Myocyte (in vitro differentiated cells): ENCODE results near the gene LRRC51. TPM values are rescaled to one million over a fixed set of nuclear protein-coding genes. Genes with fewer than 3 reads are reported as not detected.
A peak's percentile ranks its signal among the peaks of the same experiment; 100 is the strongest.

Source experiments
- DNase-seq: peaks from one replicate; pipeline ENCODE4 v3.0.0-alpha.2; 2012; ENCODE audit warnings: low read depth
- total RNA-seq: library from RNA; depleted of rRNA; stranded (reverse); fragments of >200 nt; gene quantifications from 2 replicates; pipeline ENCODE4 v1.2.3, GENCODE V29; 2014

LRRC51 gene
- total RNA-seq, 1 donor from 2014 or later = 2.7 TPM

DNA sequence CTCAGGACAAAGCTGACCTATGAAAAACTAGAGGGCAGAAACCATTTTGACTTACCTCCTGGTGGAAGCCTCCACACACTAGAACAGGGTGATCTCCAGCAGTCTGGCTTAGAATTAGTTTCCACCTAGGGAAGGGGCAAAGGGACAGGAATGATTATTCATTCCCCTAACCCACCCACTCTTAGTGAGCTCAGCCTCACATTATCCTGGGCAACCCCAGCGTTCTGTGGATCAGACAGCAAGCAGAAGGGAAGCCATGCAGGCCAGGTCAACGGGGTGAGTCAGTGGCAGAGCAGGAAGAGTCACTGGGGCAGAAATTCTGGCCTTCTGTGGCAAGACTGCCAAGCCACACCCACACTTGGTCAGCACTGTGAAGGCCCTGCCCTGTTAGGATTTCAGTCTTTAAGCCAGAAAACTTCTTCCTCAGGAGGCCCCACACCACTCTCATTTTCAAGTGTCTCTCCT, 10.8 kb upstream of the LRRC51 start:
- DNase-seq = peak; percentile 86

DNA sequence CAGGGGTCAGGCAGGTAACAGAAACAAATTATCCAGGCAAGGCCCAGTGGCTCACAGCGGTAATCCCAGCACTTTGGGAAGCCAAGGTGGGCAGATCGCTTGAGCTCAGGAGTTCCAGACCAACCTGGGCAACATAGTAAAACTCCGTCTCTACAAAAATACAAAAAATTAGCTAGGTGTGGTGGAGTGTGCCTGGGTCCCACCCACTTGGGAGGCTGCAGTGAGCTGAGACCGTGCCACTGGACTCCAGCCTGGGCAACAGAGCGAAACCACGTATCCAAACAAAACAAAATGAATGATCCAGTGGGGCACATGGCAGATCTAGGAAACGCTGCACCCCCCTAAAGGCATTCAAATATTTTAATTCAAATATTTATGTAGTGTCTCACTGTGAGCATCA, 10.2 kb upstream of the LRRC51 start:
- DNase-seq = no peak

DNA sequence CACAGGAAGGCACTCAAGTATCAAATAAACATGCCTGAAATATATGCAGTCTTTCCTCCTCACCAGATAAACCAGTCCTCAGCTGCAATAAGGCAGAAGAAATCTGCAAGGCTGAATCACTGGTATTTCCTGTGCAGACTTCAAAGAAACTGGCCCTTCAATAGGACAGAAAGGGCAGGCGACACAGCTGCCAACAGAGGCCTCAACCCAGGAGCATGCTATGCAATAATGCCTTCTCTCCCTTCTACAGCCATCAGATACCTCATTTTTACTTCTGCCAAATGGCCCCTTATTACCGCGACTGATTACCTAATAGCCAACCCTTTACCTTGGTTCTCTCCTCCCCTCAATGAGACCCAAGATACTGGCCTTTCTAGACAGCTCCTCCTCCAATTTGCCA, 8.3 kb upstream of the LRRC51 start:
- peak; percentile 48 for DNase-seq

DNA sequence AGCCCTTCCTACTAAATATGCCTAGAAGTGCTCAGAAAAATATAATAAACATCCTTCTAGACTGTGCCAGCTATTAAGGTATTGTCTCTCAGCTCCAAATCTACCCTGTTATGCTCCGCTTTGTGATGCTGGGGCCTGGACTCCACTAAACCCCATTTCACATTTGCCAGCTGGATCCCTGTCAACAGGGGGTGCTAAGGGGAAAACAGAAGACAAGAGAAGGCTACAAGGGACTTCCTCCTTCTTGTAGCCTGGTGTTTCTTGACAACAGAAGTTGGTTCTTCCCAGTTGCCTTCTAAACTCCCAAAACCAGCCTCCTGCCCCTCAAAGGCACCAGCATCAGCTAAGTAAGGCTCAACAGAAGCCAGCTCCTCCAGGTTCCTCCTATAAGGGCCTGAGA, 5.5 kb upstream of the LRRC51 start:
- DNase-seq = no peak

DNA sequence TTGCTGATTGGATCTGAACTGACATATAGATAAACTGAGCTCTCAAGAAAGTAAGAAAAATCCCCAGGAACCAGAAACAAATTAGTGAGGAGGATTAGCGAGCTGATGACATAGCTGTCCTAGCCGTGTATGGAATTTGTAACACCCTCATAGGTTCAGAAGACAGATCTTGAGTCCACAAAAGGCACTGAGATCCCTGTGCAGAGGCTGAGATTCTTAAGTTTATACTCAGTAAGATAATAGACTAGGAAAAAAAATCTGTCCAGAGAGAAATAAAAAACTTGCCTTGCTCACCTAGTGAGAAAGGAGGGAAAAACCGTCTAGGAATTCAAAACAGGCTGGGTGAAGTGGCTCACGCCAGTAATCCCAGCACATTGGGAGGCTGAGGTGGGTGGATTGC, 4.9 kb upstream of the LRRC51 start:
- no peak for DNase-seq

DNA sequence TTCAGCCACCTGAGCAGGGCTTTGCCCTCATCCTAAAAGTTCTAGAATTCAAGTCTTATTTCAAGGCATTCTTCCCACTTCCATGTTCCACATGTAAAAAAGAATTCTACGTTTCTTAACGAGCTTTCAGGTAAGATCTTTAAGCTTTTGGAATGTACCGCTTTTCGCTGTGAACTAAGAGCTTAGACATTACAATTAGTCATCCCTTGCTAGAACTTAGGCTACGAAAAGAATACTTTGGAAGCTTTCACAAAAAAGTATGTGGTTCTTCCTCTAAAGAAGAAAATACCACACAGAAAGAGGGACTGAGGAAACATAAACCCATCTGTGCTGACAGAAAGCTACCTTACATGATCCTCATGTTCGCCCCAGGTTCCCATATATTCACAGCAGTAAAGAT, 2.2 kb upstream of the LRRC51 start:
- DNase-seq = no peak

DNA sequence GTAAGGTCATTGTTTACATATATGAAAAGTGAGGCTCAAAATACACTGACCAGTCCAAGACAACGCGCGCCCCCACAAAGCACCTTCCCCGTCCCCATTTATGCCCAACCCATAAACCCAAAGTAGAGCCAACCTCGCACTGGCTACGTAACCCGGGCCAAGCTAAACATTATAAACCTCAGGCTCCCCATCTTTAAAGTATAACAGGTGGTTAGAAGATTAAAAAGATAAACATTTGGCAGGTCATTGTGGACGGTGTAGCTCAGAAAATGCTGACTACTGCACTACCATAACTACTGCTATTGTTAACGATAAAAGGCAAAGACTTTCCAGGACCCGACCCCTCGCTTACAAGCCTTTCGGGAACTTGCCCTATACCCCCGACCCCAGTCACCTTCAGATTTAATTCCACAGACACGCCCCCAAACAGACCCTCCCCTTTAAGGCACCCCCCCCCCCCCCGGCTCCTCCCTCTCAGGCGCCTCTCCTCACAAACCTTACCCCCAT, 778 bp upstream of the LRRC51 start:
- no peak for DNase-seq

DNA sequence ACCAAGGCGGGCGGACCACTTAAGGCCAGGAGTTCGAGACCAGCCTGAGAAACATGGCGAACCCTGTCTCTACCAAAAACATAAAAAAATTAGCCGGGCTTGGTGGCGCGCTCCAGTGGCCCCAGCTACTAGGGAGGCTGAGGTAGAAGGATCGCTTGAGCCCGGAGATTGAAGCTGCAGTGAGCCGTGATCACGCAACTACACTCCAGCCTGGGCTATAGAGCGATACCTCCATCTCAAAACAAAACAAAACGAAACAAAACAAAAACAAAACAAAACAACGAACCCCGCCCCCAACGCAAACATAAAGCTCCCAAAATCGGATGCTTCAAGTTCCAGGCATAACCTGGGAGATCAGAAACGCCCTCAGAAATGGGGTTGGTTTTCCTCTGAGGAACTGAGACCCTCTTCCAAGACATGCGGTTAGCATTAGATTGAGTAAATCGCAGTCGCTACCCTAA, 564 bp downstream of the LRRC51 start:
- no peak for DNase-seq

DNA sequence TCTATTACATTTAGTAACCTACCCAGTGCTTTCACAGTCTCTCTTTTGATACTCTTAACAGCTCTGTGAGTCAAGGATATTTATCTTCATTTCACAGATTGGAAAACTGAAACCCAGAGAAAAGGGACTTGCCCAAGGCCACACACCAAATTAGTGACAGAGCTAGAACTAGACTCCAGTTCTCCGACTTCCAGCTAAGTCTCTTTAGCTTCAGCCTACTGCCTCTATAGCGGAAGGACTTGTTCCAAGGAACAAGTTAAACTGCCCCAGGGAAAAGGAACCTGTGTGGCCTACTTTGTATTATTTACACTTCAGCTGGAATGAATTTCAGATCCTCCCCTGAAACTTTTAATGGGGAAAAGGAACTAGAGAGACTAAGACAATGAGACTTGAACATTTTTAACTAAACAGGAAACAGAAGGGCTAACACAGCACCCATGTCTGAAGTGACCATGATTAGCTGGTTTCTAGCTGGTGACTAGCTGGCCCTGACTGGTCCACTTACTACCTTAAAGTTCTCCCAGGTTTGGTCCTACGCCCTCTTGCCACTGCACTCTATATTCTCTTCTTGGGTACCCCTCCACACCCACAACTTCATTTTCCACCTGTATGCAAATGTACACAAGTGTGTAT, 1.3 kb downstream of the LRRC51 start:
- no peak for DNase-seq

DNA sequence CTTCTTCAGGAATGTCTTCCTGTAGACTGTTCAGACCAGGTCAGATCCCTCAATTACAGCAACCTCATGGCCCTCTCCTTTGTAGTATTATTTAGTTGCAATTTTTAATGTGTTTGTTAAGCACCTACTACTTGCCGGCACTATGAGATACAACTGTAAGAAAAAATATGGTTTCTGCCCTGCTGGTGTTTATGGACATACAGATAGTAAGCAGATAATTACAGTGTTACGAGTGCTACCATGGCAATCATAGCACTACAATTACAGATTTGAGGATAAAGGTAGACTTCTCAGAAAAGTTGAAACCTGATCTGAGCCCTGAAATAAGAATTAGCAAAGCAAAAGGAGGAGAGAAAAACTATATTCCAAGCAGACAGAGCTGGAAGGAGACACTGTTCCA, 2.8 kb downstream of the LRRC51 start:
- no peak for DNase-seq

DNA sequence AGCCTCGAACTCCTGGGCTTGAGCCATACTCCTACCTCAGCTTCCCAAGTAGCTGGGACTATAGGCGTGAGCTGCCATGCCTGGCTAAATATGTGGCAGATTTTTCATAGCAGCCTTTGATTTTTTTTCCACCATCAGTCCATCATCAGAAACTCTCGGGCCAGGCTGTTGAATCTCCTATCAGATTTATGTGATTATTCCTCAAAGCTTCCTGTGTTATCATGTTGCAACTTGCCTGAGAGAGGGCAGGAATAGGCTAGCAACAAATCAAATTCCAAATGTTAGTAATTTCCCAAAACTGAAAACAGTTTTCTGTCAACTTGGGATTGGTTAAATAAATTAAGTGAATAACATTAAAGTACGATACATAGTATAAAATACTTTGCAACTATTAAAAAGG, 3.4 kb downstream of the LRRC51 start:
- no peak for DNase-seq

DNA sequence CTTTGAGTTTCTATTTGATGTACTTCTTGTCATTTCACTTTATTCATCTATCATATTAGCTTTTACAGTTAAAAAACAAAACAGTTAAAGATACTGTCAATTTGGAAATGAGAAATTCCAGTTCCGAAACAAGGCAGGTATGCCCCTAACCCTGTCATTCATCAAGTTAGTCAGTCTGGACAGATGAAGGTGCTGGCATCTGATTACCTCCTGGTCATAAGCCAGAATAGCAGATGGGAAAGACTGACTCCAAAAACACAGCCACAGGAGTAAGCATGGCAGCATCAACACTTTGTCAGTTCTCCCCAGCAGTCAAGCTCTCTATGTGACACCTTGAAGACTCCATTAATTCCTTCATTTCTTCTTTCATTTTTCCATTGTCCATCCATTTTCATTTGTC, 4.3 kb downstream of the LRRC51 start:
- DNase-seq = no peak

DNA sequence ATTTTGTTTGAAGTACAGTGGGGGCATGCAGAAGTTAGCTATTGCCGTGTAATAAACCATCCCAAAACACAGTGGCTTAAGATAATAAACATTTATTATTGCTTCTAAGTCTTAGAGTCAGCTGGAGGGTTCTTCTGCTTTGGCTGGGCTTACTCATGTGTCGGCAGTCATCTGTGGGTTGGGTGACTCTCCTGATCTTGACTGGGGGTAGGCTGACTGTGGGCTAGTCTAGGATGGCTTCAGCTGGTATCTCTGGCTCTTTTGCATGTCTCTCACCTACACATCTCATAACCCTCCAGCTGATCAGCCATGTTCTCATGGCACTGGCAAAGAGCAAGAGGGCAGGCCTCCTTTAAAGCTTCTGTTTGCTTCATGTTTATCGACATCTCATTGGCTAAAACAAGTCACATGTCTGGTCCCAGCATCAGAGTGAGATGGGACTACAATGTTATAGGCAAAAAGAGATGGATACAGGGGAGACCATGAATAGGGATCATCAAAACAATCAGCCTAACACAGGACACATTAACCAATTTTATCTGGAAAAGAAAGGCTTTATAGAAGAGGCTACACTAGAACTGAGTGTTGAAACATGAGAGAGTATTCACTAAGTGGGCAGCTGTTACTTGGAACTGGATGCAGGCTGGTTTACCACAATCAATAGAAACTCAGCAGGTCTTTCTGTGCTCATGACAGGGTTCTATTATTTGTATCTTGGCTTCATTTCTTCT, 5.1 kb downstream of the LRRC51 start:
- peak; percentile 75 for DNase-seq

DNA sequence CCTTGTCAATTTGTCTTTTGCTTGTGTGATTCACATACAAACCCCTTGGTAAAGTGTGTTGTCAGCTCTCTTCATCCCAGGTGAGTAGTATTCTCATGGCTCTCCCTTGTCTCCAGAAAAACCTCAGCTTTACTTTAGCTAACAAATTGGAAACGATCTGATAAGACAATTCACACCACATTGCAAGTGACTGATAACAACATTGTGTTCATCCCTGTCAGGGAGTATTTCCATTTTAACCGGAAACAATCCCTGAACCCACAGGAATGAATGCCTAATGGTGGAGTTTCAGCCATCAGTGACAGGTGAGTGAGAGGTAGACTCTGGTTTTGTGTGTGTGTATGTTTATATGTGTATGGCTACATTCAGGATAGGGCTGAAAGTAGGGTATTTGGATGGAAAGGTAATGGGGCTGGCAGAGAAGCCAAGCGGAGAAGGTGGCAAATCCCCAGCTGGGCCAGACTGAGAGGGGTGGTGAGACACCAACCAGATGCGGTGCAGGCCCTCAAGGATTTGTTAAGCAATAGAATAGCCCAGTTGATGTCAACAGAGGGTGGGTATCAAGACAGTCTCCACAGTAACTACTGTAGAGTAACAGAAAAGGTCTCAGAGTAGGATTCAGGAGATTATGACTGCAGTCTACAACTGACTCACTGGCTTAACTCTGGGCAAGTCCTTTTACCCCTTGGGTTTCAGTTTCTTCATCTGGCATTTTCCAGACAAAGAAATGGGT, 7.6 kb downstream of the LRRC51 start:
- DNase-seq = no peak

DNA sequence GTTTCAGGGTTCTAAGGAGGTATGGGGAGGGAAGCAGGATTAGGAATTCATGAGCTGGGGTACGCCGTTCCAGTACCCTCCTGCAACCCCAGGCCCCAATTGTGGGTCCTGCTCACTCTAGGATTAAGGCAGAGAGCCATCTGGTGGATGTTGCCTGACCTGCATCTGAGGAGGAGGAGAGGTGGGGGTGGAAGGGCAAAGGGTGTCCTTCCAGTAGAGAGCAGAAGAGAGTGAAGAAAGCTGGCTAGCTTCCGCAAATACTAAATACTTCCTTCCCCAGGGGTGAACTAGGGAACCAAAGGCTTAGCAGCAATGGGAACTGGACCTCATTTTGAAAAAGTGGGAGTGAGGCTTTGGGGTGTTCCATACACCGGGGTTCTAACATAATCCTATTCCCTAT, 10.6 kb downstream of the LRRC51 start:
- DNase-seq = peak; percentile 76

DNA sequence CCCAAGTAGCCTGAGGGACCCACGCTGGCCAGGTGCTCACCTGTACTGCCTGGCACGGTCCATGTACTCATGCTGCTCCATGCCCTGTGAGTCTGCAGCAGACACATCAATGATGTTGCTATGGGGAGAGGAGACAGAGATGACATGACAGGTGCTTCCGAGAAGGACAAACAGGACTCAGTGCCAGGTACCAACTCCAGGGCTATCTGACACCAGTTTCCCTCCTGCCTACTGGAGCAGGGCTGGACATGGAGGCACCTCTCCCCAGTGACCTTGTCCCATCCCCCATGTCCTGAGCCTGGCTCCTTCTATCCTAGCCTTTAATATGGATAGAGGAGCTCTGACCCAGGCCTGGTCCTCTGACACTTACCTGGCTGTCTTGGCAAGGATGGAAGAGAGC, 18.1 kb downstream of the LRRC51 start:
- DNase-seq = no peak

DNA sequence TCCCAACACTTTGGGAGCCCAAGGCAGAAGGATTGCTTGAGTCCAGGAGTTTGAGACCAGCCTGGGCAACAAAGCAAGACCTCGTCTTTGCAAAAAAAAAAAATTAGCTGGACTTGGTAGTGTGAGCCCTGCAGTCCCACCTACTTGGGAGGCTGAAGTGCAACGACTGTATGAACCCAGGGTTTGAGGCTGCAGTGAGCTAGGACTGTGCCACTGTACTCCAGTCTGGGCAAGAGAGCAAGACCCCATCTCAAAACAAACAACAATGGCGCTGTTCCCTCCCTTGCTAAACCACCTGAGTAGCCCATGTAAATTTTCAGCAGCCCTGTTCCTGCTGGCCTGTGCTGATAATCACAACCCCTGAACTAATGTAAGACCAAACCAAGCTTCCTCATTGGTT, 19.4 kb downstream of the LRRC51 start:
- DNase-seq = no peak

DNA sequence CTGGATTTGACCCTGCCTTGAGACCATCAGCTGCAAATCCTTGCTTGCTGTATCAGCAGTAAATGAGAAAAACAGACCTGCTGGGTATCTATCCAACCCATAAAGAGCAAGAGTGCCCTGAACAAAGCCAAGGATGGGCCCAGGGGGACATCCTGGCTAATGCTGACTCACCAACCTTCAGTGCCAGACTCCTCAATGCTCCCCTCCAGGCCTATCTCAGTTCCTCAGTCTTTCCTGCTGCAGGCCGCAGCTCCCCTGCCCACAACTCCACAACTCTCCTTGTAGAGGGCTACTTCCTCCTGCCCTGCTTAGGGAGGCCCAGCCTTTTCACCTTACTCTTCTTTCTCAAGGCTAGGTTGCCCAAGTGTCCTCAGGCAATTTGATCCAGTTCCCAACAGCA, 19.8 kb downstream of the LRRC51 start:
- no peak for DNase-seq

DNA sequence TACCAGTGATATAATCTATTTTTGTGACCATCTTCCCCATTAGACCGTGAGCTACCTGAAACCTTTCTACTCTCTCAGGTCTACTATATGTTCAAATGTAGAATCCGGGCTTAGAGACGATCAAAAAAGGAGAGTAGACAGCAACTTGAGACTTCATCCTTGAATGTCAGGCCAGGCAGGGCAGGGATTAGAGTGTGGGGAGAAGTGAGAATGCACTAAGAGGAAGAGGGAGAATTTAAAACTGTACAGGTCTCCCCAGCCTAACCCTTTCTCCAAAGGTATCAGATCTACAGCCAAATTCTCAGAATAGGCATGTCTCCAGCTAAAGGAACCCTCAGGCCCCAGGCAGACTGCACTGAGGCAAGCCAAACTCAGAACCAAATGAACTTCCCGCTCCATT, 21.5 kb downstream of the LRRC51 start:
- no peak for DNase-seq

DNA sequence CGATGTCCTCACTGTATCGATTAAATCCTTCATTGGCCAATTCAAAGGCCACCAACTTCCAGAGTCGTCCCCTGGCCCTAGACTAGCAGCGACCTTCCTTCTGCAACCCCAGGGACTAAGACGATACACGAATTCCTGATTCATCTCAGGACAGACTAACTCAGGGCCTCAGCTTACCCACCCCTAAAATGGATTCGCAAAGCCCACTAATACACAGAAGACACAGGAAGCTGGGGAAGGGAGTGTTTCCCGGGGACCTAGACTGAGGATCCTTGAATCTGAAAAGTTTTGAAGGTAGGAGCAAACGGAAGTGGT, 21.9 kb downstream of the LRRC51 start:
- no peak for DNase-seq

DNA sequence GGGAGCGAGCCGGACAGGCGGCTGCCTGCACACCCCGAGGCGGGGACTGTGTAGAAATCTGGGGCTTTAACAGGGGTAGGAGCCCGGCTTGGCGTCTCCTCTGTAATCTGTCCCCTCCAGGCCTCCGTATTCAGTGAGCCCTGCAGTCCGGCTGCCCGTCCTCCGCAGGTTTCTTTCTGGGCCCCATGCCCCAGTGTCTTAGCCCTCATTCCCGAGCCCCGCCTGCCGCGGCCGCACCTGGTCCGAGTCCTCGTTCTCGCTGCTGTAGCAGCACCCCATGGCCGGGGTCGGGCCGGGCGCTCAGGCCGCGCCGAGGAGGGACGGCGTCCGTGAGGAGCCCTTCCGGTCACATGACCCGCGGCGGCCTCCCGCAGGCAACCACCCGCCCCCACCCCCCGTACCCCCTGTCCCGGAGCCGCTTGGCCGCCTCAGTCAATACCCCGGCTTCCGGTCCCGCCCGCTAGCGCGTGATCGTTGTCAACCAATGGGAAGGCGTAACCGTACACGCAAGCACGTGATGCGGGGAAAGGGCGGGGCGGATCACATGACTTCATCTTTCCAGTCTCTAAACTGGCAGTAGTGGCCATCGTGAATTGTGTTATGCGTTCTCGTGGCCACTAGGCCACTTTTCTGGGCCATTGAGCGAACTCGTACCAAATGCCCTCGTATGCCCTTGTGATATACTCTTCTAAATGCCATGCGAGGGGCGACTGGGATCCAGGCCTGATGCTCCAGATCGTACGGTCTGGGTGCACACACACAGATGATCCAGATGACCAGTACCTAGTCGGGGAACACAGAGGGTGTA, 22.5 kb downstream of the LRRC51 start, which contains the start of gene LAMTOR1:
Gene LAMTOR1 (minus strand): TSS at position 352 of the 808 bp plus-strand sequence. CDS start 73 bp downstream, at position 279.
- DNase-seq = peak; percentile 99
